Nucleus accumbens (tissue), 56 donors: Measurements from ENCODE around the gene MED22.
A peak's percentile ranks its signal among the peaks of the same experiment; 100 is the strongest.
"Not testable (repeated sequence)": the region's sequence is repeated elsewhere in the genome, so short reads cannot be mapped to it uniquely, and the experiment has no call there.

Source experiments
- DNase-seq, 56 donors: peaks; one replicate each; lab custom pipeline; 2025; lab: John Stamatoyannopoulos, UW

MED22 gene

DNA sequence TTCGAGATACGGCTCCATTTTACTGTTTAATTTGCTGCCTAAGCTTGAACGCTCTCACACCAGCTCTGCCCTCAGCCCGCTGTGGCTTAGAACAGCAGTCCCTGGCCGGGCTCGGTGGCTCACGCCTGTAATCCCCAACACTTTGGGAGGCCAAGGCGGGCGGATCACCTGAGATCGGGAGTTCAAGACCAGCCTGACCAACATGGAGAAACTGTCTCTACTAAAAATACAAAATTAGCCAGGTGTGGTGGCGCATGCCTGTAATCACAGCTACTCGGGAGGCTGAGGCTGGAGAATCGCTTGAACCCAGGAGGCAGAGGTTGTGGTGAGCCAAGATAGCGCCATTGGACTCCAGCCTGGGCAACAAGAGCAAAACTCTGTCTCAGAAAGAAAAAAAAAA is 29.3 kb upstream of the MED22 start:
- DNase-seq = not testable (repeated sequence)

DNA sequence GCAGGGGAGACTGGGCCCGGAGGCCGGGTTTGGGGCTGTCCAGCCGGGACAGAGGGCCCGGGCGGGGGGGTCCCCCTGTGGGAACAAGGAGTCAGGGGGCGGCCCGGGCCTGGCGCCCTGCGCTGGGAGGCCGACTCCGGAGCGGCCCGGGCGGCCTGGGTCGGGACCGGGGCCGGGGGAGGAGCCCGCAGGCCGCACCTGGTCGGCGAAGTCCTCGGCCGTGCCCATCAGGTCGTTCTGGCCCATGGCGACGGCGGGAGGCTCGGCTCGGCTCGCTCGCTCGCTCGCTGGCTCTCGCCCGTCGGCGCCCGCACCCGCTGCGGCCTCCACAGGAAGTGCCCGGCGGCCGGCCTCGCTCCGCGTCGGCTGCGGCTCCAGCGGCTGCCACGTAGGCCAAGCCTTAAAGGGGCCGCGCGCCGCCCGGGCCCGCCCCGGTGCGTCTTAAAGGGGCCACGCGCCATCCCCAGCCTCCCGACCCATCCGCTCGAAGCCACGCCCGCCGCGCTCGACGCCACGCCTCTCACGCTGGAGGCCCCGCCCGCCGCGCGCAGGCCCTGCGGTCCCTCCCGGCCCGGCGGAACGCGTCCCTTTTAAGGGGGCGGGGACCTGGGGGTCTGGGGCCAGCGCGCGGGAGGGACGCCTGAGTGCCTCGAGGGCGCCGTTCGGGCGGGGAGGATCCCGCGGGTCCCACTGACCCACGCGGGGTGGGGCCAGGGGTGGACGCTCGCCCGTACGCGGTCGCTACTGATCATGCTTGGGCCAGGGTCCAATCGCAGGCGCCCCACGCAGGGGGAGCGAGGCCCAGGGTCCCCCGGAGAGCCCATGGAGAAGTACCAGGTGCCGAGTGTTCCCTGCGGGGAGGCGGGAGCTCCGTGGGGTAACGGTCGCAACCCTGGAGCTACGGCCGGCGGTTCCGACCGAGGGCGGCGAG is 28.1 kb upstream of the MED22 start, which contains the start of the genes STKLD1 and SURF4:
TSS of gene STKLD1 (plus strand) at position 643 of the 931 bp plus-strand sequence. CDS start at position 751, 108 bp downstream.
TSS of gene SURF4 (minus strand) at position 337 of the 931 bp plus-strand sequence. CDS start at position 246, 91 bp downstream.
- peak in 55 of 56 donors; percentile 50 to 98 (median 90) for DNase-seq

DNA sequence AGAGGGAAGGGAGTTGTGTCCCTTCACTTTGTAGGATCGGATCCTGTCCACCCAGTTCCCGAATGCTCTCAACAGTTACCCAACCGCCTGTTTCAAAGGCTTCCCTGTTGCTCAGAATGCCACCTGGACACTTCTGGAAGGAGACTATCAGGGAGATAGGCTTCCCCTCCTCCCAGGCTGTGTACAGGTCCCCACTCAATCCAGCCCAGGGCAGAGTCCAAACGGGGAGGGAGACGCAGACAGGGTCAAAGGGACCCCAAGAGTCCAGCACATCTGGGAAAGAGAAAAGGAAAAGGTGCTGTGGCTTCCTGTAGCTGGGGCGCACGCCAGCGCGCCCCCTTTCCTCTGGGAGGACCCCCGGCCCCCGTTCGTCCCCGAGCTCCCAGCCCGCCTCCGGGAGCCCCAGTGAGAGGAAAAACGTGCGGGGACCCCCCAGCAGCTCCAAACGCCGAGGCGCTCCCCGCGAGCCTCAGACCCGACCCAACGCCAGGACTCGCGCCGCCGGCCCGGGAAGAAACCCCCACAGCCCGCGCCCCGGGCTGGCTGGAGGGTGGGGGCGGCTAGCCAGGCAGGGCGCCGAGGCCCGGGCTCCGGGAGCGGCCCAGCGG is 27.3 kb upstream of the MED22 start:
- peak in 2 of 56 donors; percentile 21 to 30 for DNase-seq

DNA sequence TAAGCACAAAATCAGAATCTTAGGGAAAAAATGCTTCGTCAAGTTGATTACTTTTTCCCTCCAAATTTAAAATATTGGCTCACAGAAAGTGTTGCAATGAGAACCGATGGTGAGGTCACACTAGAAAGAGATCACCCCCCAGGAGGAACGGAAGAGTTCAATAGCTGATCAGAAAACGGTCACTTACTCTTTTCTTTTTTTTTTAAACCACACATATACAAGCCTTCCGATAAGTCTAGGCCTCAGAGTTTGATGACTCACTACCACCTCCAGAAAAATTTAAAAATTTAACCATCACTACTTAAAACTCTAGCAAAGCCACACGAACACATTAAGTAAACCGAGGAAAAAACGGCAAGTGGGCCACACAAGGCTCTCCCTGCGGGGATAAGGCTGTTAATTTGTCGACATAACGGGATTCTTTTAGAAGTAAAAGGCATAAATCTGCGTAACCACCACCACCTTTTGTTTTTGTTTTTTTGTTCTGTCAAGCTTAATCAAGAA is 26.7 kb upstream of the MED22 start:
- DNase-seq = no peak

DNA sequence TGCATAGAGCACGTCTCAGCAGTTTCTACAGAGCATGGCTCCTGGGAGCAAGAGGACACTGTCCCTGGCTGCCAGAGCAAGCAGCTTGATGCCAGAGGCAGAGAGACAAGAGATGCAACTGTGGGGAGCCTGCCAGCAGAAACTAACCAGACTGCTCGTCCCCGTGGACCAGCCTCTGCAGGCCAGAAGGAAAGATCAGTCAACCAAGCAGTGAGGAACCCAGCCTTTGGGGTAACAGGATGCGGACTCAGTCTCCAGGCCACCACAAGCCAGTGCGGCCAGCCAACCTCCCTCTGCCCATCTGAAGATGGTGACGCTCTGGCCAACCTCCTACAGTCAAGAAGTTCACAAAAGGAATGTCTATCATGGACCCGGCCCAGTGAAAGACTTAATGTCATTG is 24.2 kb upstream of the MED22 start:
- no peak for DNase-seq

GRCh38 chr9:133371261-133371711 is 23.4 kb upstream of the MED22 start:
- peak in 10 of 56 donors; percentile 12 to 42 (median 26) for DNase-seq

GRCh38 chr9:133370685-133371084 is 22.8 kb upstream of the MED22 start:
- no peak for DNase-seq

GRCh38 chr9:133369933-133370332 is 22.0 kb upstream of the MED22 start:
- no peak for DNase-seq

- DNase-seq = no peak
Measured at GRCh38 chr9:133369422-133369821, 21.5 kb upstream of the MED22 start.

DNA sequence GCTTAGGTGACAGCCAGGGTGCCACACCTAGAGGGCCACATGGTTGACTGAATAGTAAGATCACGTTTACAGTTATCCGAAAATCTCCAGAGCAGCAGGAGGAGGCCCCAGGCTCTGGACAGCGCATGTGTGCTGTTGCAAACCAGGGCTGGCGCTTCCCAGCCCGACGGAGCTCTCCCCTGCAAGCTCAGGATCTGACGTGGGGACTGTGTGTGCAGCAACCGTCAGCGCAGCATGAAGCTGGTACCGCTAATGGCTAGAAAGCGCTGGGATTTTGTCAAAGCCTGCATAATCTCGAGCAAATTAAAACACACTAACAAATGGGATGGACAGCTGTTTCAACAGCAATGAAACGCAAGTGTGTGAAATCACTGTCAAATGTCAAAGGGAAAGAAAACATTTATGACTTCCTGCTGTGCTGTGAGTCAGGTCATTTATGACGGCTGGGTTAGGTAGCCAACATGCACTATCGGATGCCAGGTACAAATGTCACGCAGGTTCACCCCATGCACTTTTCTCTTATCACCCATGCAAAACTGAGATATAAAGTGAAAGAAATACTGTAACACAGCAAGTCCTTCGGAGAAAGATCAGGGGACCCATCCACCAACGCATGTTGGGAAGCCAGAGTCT is 20.4 kb upstream of the MED22 start:
- DNase-seq = no peak

GRCh38 chr9:133367778-133368177 is 19.8 kb upstream of the MED22 start:
- DNase-seq = no peak

GRCh38 chr9:133367221-133367620 is 19.3 kb upstream of the MED22 start:
- DNase-seq = no peak

DNA sequence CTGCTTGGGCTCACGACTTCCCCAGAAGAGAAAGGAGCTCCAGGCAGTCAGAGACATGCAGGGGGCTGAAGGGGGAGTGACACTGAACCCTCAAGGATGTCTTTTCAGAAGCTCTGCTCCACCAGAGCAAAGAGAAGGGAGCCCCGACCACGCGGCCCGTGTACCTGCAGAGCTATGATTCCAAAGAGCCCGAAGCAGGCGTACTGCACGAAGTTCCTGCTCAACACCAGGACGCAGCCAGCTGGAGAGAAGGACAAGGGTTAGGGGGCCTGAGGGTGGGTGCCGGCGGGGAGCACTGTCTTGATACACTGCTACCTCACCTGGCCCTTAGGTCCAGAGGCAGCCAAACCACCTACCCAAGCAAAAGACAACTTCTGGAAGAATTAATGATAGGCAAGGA is 18.5 kb upstream of the MED22 start:
- no peak for DNase-seq

DNA sequence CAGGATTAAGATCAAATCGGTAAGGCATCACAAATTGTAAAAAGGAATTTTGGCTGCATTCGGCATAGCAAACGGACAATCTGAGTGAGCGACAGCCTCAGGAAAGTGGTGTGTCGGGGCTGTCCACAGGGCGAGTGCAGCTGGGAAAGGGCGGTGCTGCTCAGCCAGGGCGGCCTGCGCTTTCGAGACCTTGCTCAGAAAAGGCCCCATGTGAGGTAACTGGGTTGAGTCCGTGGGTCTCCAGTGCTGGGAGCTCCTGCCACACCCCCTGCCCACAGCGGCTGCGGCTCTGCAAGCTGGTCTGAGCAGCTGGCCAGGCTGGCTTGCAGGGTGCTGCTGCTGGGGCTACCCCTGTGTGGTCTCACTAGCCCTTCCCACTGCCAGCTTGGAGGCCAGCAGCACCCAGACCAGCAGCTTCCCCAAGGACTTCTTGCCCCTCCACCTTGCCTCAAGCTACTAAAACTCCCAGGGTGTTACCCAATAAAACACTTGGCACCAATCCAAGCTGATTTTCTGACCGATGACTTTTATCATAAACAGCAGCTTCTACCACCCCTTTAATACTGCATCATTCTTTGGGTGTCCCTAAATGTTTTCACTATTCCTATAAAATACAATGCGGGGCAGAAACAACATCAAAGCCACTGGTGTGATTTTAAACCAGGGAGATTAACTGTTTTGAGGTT is 14.6 kb upstream of the MED22 start:
- DNase-seq = no peak

DNA sequence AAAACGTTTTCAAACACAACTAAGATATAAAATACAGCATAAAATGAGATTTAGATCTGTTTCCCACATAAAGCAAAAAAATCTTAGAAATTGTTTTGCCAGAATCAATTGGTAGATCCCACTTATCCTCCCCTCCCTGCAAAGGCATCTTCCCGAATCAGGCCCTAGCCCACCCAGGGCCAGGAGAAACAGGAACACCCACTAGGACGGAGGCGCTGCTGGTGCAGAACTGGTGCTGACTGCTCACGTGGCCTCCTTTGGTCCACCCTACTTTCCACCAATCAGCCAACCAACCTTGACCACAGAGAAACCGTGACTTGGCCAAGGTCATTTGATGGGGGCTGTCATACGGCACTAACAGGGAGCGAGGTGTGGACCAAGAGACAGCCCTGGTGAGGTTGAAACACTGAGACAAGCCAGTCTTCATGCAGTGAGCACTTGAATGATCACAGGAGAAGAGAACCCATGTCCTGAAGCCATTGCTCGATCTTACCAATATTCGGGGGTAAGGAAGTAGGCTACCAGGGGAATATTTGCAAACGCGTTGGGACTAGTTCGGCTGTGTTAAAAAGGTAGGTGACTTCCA is 13.7 kb upstream of the MED22 start:
- no peak for DNase-seq

DNA sequence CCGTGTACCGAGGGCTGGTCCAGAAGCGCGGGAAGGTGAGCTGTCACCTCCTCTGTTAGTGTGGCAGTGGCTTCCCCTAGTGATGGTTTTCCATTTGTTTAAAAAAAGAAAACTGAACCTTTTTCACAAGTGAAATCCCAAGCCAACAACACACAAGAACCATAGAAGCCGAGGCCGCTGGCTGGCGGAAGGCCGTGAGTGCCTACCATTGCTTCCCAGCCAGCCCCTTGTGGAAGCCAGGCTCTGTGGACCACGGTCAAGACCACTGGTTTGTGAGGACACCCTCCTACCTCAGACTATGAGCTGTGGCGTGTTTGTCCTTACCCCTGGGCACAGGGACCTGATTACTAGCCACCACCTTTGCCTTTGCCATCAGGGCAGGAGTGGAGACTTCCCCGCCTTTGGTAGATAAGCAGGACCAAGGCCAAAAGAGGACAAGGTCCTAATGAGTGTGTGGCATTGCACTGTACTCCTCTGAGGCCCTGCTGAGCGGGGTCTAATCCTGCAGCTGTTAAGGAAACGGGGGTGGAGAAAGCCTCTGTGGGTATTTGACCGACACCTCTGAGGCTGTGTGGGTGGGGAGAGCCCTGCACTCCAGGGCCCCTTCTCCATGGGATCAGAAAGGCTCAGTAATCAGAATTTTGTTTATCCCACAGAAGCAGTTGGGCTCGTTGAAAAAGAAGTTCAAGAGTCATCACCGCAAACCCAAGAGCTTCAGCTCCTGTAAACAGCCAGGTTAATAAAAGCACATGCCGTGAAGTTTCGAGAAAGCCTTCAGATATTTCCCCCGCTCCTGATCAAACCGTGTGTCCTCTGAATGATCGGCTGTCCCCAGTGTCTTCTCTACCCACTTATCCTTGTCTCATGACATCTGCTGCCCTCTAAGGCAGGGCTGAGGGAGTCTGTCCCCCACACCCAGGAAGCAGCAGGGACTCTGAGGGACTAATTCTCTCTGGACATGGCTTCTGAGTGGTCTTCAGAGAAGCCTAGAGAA is 12.8 kb upstream of the MED22 start:
- no peak for DNase-seq

- peak in 1 of 56 donors; percentile 5 for DNase-seq
Measured at GRCh38 chr9:133359399-133360175, 11.7 kb upstream of the MED22 start.

GRCh38 chr9:133357656-133358055 is 9.7 kb upstream of the MED22 start:
- no peak for DNase-seq
